Activated CD8-positive, alpha-beta memory T cell treated with anti-CD3 and anti-CD28 coated beads, Interleukin-2, amount 50 U/mL, for 4 hours (primary cell): Measurements from ENCODE around the gene TBX5.

ENCODE experiments used
- DNase-seq: peaks from one replicate; pipeline ENCODE4 v3.0.0-alpha.2; 2020

Gene TBX5

GRCh38 chr12:114316076-114316475 is 89.9 kb downstream of the TBX5 start:
- DNase-seq: no peak

GRCh38 chr12:114314974-114315720 is 90.8 kb downstream of the TBX5 start:
- DNase-seq: no peak

- no peak for DNase-seq
Observed at GRCh38 chr12:114314403-114314802, 91.5 kb downstream of the TBX5 start.

- no peak for DNase-seq
Observed at GRCh38 chr12:114313910-114314309, 92.0 kb downstream of the TBX5 start.

GRCh38 chr12:114311974-114312373 is 94.0 kb downstream of the TBX5 start:
- no peak for DNase-seq

- DNase-seq: no peak
Observed at GRCh38 chr12:114306646-114307045, 99.3 kb downstream of the TBX5 start.

GRCh38 chr12:114305446-114305845 is 100.5 kb downstream of the TBX5 start:
- DNase-seq: no peak
